ENCODE measurements around the gene ADA. TPM values are rescaled to one million over a fixed set of nuclear protein-coding genes. Genes with fewer than 3 reads are reported as not detected.

Gene ADA
- total RNA-seq, 4 donors from 2014 or later: 7.6 to 14.5 (median 10.4) TPM

GRCh38 chr20:44644230-44644617 lies 7.3 kb downstream of the ADA start:
- ATAC-seq: no peak
- no peaks in the 10 kb centered on the region for H3K9me3 ChIP-seq
- H3K27me3 ChIP-seq: no peaks in the 10 kb centered on the region
- H3K4me3 ChIP-seq: no peak overlapping the region
- TF ChIP-seq CTCF (IDR thresholded peaks at IDR 0.05) (no peak), POLR2A (IDR thresholded peaks at IDR 0.05) (no peak), EP300 (IDR thresholded peaks at IDR 0.05) (no peak)
- no peaks in the 10 kb centered on the region for H3K36me3 ChIP-seq
- WGBS, 2 donors (ENCODE audit: low coverage in 1 of 2): 52 to 90% methylated on average over 4 to 5 of the region's 8 CpGs
- peaks cover 0 to 77% (median 32%) of the 10 kb centered on the region in 3 donors for H3K4me1 ChIP-seq
- H3K27ac ChIP-seq: peak overlapping the region in 3 of 4 donors; percentile 72 to 81 (median 74)

- Histone ChIP-seq H3K27me3 (no peaks in the 10 kb centered on the region), H3K4me3 (no peak overlapping the region), H3K27ac (peak overlapping the region in 3 of 4 donors; percentile 72 to 81 (median 74)), H3K36me3 (no peaks in the 10 kb centered on the region), H3K4me1 (peaks cover 0 to 75% (median 32%) of the 10 kb centered on the region in 3 donors), H3K9me3 (no peaks in the 10 kb centered on the region)
- peak; percentile 71 for ATAC-seq
- 55 to 62% methylated on average over 6 to 8 of the region's 16 CpGs for WGBS, 2 donors (ENCODE audit: low coverage in 1 of 2)
- TF ChIP-seq POLR2A (IDR thresholded peaks at IDR 0.05) (no peak), EP300 (IDR thresholded peaks at IDR 0.05) (no peak), POLR2AphosphoS5 (IDR thresholded peaks at IDR 0.05) (peak; percentile 25), CTCF (IDR thresholded peaks at IDR 0.05) (no peak)
These were observed 7.8 kb downstream of the ADA start for GRCh38 chr20:44643596-44644229.

GRCh38 chr20:44643154-44643519 lies 8.4 kb downstream of the ADA start:
- Histone ChIP-seq H3K27ac (peak overlapping the region in 3 of 4 donors; percentile 72 to 81 (median 74)), H3K9me3 (no peaks in the 10 kb centered on the region), H3K27me3 (no peaks in the 10 kb centered on the region), H3K4me3 (no peak overlapping the region), H3K4me1 (peaks cover 0 to 70% (median 29%) of the 10 kb centered on the region in 3 donors), H3K36me3 (no peaks in the 10 kb centered on the region)
- TF ChIP-seq POLR2AphosphoS5 (IDR thresholded peaks at IDR 0.05): no peak
- no peak for TF ChIP-seq CTCF (IDR thresholded peaks at IDR 0.05)
- no peak for TF ChIP-seq EP300 (IDR thresholded peaks at IDR 0.05)
- TF ChIP-seq POLR2A (IDR thresholded peaks at IDR 0.05): no peak
- ATAC-seq: no peak
- 71% methylated on average over 1 of the region's 1 CpG; no CpG with 5 or more reads in 1 of the 2 donors for WGBS, 2 donors (ENCODE audit: low coverage in 1 of 2)

GRCh38 chr20:44642203-44643153 lies 9.0 kb downstream of the ADA start:
- H3K9me3 ChIP-seq: no peaks in the 10 kb centered on the region
- TF ChIP-seq EP300 (IDR thresholded peaks at IDR 0.05) (no peak), POLR2AphosphoS5 (IDR thresholded peaks at IDR 0.05) (peak; percentile 27)
- H3K27me3 ChIP-seq: no peaks in the 10 kb centered on the region
- peaks cover 0 to 66% (median 29%) of the 10 kb centered on the region in 3 donors for H3K4me1 ChIP-seq
- WGBS, 2 donors (ENCODE audit: low coverage in 1 of 2): 0 to 9% methylated on average over 10 of the region's 17 CpGs
- H3K4me3 ChIP-seq: peak overlapping the region in 1 of 2 donors; percentile 16
- H3K36me3 ChIP-seq: no peaks in the 10 kb centered on the region
- peak overlapping the region in 3 of 4 donors; percentile 72 to 81 (median 74) for H3K27ac ChIP-seq
- peak; percentile 58 for ATAC-seq

- H3K4me1 ChIP-seq: peaks cover 0 to 57% (median 23%) of the 10 kb centered on the region in 3 donors
- H3K27me3 ChIP-seq: no peaks in the 10 kb centered on the region
- 88% methylated on average over 4 to 5 of the region's 5 CpGs for WGBS, 2 donors (ENCODE audit: low coverage in 1 of 2)
- no peaks in the 10 kb centered on the region for H3K9me3 ChIP-seq
- no peak for ATAC-seq
- no peak overlapping the region for H3K27ac ChIP-seq
- H3K4me3 ChIP-seq: no peak overlapping the region
- no peaks in the 10 kb centered on the region for H3K36me3 ChIP-seq
- no peak for TF ChIP-seq POLR2A (IDR thresholded peaks at IDR 0.05)
- no peak for TF ChIP-seq CTCF (IDR thresholded peaks at IDR 0.05)
- no peak for TF ChIP-seq POLR2AphosphoS5 (IDR thresholded peaks at IDR 0.05)
- no peak for TF ChIP-seq EP300 (IDR thresholded peaks at IDR 0.05)
These were observed 10.2 kb downstream of the ADA start for GRCh38 chr20:44641325-44641724.
